Spinal cord (tissue), 10 donors: Measurements from ENCODE around the gene IL6ST. TPM values are rescaled to one million over a fixed set of nuclear protein-coding genes. Genes with fewer than 3 reads are reported as not detected.

Experiments
- DNase-seq, 6 donors: peaks; one replicate each; pipeline versions ENCODE4 v3.0.0 to v3.0.0-alpha.2; 2013 to 2015; ENCODE audit warnings: low spot score in 6 of 6, low read depth in 4 of 6
- H3K27ac ChIP-seq: one replicate; pipeline ENCODE4 v1.5.1; 2013; ENCODE audit warnings: low read depth, low read length, control low read depth
- H3K27me3 ChIP-seq: one replicate; pipeline ENCODE4 v1.6.1; 2013; ENCODE audit warnings: low read length; ENCODE audit not compliant: control insufficient read depth, insufficient read depth
- H3K36me3 ChIP-seq: one replicate; pipeline ENCODE4 v1.6.1; 2013; ENCODE audit warnings: low read length; ENCODE audit not compliant: control insufficient read depth, insufficient read depth
- H3K4me1 ChIP-seq: one replicate; pipeline ENCODE4 v1.6.1; 2013; ENCODE audit warnings: low read length; ENCODE audit not compliant: control insufficient read depth, insufficient read depth
- H3K4me3 ChIP-seq: one replicate; pipeline ENCODE4 v1.5.1; 2013; ENCODE audit warnings: low read depth, low read length, control low read depth
- H3K9me3 ChIP-seq: one replicate; pipeline ENCODE4 v1.6.1; 2013; ENCODE audit warnings: low read length; ENCODE audit not compliant: control insufficient read depth, insufficient read depth
- WGBS: methylation state at CpG from one replicate; pipeline ENCODE4 v1.1.5; 2013; ENCODE audit warnings: missing lambda C conversion rate; ENCODE audit not compliant: insufficient coverage; 5-methylcytosine and 5-hydroxymethylcytosine counted together
- polyA plus RNA-seq, 2 donors: library from polyadenylated mRNA; unstranded; fragments of 120-200 nt; gene quantifications; one replicate each; pipeline ENCODE4 v1.2.1, GENCODE V29; 2013; ENCODE audit not compliant: insufficient read length in 2 of 2
- small RNA-seq: library from RNA; depleted of rRNA; stranded (forward); fragments of <200 nt; gene quantifications from one replicate; pipeline ENCODE3, GENCODE V24; 2014; ENCODE audit warnings: low replicate concordance
- total RNA-seq, 2 donors: library from RNA; depleted of rRNA in 1 of 2; stranded (reverse); fragments of 120-200 nt in 1 of 2; fragments of >200 nt in 1 of 2; gene quantifications; one replicate each; pipeline versions ENCODE4 v1.2.3 to v1.2.4, GENCODE V29; 2013 to 2014
- donor health status: healthy.

IL6ST gene
- total and polyA plus RNA-seq, 4 donors, result 49.9 to 246 (median 145) TPM

DNA sequence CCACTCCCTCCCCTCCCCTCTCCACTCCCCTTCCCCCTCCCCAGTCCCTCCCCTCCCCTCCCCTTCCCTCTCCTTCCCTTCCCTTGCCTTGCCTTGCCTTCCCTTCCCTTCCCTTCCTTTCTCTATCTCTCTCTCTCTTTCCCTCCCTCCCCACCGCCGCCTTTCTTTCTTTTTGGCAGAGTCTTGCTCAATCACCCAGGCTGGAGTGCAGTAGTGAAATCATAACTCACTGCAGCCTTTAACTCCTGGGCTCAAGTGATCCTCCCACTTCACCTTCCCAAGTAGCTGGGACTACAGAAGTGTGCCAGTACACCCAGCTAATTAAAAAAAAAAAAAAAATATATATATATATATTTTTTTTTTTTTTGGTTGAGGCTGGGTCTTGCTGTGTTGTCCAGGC is 98.1 kb downstream of the IL6ST start:
- Histone ChIP-seq H3K9me3 (no peaks in the 10 kb centered on the region), H3K27ac (no peak overlapping the region), H3K27me3 (no peaks in the 10 kb centered on the region), H3K4me1 (no peaks in the 10 kb centered on the region), H3K4me3 (no peak overlapping the region), H3K36me3 (no peaks in the 10 kb centered on the region)
- WGBS, result 83% methylated on average over 2 of the region's 2 CpGs
- no peak for DNase-seq

GRCh38 chr5:55896238-55896637 is 98.5 kb downstream of the IL6ST start:
- Histone ChIP-seq H3K36me3 (no peaks in the 10 kb centered on the region), H3K27me3 (no peaks in the 10 kb centered on the region), H3K4me1 (no peaks in the 10 kb centered on the region), H3K27ac (no peak overlapping the region), H3K4me3 (no peak overlapping the region), H3K9me3 (no peaks in the 10 kb centered on the region)
- no peak for DNase-seq
- WGBS, result 100% methylated on average over 1 of the region's 2 CpGs

- no peaks in the 10 kb centered on the region for H3K36me3 ChIP-seq
- H3K4me3 ChIP-seq, result no peak overlapping the region
- no peaks in the 10 kb centered on the region for H3K4me1 ChIP-seq
- H3K27me3 ChIP-seq, result no peaks in the 10 kb centered on the region
- no peak overlapping the region for H3K27ac ChIP-seq
- WGBS, result 100% methylated on average over 1 of the region's 3 CpGs
- no peak for DNase-seq
- H3K9me3 ChIP-seq, result no peaks in the 10 kb centered on the region
These were observed 99.4 kb downstream of the IL6ST start for GRCh38 chr5:55895346-55895745.

DNA sequence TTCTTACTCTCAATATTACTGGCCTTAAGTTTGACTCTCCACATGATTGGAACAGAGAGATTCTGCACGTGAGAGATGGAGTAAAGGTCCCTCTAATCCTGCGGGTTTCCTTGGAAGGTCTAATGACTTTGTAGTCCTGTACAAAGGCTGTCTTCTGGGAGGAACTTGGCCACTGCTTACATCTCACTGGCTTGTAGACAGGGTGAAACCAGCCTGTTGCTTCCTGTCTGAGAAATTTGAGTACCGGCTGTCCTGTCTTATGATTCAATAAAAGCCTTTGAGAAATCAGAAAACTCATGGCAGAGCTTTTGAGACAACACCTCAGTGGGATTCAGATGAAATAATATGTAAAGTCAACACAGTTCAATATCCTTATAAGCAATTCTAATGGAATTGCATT is 100.6 kb downstream of the IL6ST start:
- WGBS, result 88% methylated on average over 1 of the region's 3 CpGs
- H3K36me3 ChIP-seq, result no peaks in the 10 kb centered on the region

GRCh38 chr5:55892479-55892878 is 102.3 kb downstream of the IL6ST start:
- WGBS, result no CpG with 5 or more reads among the region's 2 CpGs
- Histone ChIP-seq H3K4me3 (no peak overlapping the region), H3K27ac (no peak overlapping the region), H3K4me1 (no peaks in the 10 kb centered on the region), H3K36me3 (no peaks in the 10 kb centered on the region), H3K27me3 (no peaks in the 10 kb centered on the region), H3K9me3 (no peaks in the 10 kb centered on the region)
- no peak for DNase-seq

More for the DNA sequence above, 100.6 kb downstream of the IL6ST start:
- Histone ChIP-seq H3K27ac (no peak overlapping the region), H3K4me1 (no peaks in the 10 kb centered on the region), H3K4me3 (no peak overlapping the region), H3K27me3 (no peaks in the 10 kb centered on the region), H3K9me3 (no peaks in the 10 kb centered on the region)
- no peak for DNase-seq

DNA sequence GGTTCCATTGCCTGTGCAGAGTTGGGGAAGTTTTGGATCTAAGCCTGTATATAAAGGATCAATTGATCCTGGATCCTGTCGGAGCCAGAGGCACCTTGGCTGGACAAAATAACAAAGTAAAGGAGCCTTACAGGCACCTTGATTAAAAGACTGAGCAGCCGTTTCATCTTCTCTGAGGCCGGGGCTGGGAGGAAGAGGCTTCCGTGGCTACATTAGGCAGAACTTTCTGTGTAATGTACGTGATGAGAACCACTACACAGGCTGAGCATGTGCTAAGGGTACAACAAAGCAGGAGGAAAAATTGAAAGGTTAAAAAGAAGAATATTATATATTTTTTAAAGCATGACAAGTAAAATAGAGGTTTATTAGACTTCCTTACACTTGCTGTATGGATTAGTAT is 106.6 kb downstream of the IL6ST start:
- no peak for DNase-seq
- no peaks in the 10 kb centered on the region for H3K27me3 ChIP-seq
- no peaks in the 10 kb centered on the region for H3K36me3 ChIP-seq
- H3K9me3 ChIP-seq, result no peaks in the 10 kb centered on the region
- no peak overlapping the region for H3K4me3 ChIP-seq
- 91% methylated on average over 3 of the region's 5 CpGs for WGBS
- H3K4me1 ChIP-seq, result no peaks in the 10 kb centered on the region
- H3K27ac ChIP-seq, result no peak overlapping the region

GRCh38 chr5:55885359-55885758 is 109.4 kb downstream of the IL6ST start:
- no peak for DNase-seq
- Histone ChIP-seq H3K27me3 (no peaks in the 10 kb centered on the region), H3K4me1 (no peaks in the 10 kb centered on the region), H3K27ac (no peak overlapping the region), H3K9me3 (no peaks in the 10 kb centered on the region), H3K4me3 (no peak overlapping the region), H3K36me3 (no peaks in the 10 kb centered on the region)
- 91% methylated on average over 9 of the region's 9 CpGs for WGBS

Small RNA genes lying within 50 kb of the gene (small RNA-seq; reads per million reads assigned to genes)
- gene AC016596.1 (not detected), gene RF01210 (not detected)

Other genes starting within 250 kb of the IL6ST start
- 1 to 10 TPM in 1 of 2 donors, under 1 TPM in 1; 0.17 to 9.7 TPM for gene IL31RA, start 143.6 kb downstream of the IL6ST start, total RNA-seq
- gene IL31RA, start 143.6 kb downstream of the IL6ST start, polyA plus RNA-seq, result under 1 TPM; 0.17 to 0.38 TPM
- gene ANKRD55, start 238.4 kb upstream of the IL6ST start, total RNA-seq, result 10 to 100 TPM in 1 of 2 donors, 1 to 10 TPM in 1; 3.9 to 14.0 TPM
- 10 to 100 TPM in 1 of 2 donors, 1 to 10 TPM in 1; 9.6 to 13.0 TPM for gene ANKRD55, start 238.4 kb upstream of the IL6ST start, polyA plus RNA-seq